Measurements from ENCODE around the gene NCOA5.

NCOA5 gene

DNA sequence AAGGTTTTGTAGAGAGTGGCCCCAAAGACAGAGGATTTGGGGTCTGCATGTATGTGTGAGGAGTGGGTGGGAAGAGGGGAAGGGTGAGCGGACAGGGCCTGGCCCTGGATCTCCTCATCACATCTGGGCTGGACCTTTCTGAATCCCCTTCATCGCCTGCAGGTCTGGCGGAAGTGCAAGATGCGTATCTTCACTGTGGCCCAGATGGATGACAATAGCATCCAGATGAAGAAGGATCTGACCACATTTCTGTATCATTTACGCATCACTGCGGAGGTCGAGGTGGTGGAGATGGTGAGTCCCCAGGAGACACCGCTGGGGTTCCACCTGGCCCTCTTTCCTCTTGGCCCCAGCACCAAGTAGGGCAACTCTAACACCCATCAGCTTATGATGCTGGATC lies 36.3 kb downstream of the NCOA5 start:
- DNase-seq (ENCODE audit: low read depth, low spot score): no peak
- ChIA-PET POLR2A (no interaction called here), CTCF (no interaction called here)
- H3K4me3 ChIP-seq (ENCODE audit: low read depth, low read length): no peak overlapping the region
- TF ChIP-seq, protein P1, sequence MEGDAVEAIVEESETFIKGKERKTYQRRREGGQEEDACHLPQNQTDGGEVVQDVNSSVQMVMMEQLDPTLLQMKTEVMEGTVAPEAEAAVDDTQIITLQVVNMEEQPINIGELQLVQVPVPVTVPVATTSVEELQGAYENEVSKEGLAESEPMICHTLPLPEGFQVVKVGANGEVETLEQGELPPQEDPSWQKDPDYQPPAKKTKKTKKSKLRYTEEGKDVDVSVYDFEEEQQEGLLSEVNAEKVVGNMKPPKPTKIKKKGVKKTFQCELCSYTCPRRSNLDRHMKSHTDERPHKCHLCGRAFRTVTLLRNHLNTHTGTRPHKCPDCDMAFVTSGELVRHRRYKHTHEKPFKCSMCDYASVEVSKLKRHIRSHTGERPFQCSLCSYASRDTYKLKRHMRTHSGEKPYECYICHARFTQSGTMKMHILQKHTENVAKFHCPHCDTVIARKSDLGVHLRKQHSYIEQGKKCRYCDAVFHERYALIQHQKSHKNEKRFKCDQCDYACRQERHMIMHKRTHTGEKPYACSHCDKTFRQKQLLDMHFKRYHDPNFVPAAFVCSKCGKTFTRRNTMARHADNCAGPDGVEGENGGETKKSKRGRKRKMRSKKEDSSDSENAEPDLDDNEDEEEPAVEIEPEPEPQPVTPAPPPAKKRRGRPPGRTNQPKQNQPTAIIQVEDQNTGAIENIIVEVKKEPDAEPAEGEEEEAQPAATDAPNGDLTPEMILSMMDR (IDR thresholded peaks at IDR 0.05; ENCODE audit: insufficient read depth, low read length, missing control alignments): no peak

DNA sequence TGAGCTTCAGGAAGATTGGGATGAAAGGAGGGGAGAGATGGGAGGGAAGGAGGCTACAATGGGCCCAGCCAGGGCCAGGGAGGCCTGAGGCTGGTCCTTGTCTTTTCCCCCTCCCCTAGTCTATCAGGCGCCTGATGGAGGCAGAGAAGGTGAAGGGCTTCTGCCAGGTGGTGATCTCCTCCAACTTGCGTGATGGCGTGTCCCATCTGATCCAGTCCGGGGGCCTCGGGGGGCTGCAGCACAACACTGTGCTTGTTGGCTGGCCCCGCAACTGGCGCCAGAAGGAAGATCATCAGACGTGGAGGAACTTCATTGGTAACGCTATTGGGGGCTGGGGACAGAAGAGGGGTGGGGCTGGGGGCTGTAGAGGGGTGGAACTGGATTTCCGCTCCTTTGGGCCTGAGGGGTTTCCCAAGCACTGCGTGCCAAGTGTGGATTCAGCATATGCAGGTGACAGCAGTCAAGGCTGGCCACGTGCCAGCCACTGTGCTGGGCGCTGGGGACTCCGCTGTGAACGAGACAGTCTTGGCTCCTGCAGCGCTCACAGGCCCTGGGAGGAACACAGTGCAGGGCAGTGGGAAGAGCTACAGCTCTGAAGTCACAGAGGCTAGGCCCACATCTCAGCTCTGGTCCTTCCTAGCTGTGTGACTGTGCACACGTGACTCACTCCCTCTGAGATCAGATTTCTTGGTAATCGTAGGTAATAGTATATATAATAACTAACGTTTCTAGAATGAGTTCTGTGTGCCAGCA lies 38.0 kb downstream of the NCOA5 start:
- ChIA-PET CTCF (no interaction called here), POLR2A (no interaction called here)
- DNase-seq (ENCODE audit: low read depth, low spot score): no peak

DNA sequence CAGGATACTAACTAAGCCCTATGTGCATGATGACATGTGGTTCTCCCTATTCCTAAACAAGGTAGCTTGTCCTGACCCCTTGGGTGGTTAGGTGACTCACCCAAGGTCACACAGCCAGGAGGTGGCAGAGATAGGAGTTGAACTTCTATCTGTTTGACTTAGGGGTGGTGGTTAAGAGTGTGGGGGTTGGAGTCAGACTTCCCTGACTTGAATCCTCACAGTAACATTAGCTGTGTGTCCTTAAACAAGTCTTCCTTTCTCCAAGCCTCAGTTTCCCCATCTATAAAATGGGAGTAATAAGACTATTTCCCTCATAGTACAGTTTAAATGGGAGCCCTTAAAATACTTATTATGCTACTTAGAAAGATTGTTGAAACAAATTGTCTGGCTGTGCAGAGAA lies 38.9 kb downstream of the NCOA5 start:
- no peak overlapping the region for H3K4me3 ChIP-seq (ENCODE audit: low read depth, low read length)
- POLR2A ChIA-PET: no interaction called here
- no peak for DNase-seq (ENCODE audit: low read depth, low spot score)
- TF ChIP-seq, protein P1 (IDR thresholded peaks at IDR 0.05; ENCODE audit: insufficient read depth, low read length, missing control alignments): no peak
- CTCF ChIA-PET: no interaction called here

More for the DNA sequence above, 38.0 kb downstream of the NCOA5 start:
- H3K4me3 ChIP-seq (ENCODE audit: low read depth, low read length): no peak overlapping the region
- TF ChIP-seq, protein P1 (IDR thresholded peaks at IDR 0.05; ENCODE audit: insufficient read depth, low read length, missing control alignments): no peak

DNA sequence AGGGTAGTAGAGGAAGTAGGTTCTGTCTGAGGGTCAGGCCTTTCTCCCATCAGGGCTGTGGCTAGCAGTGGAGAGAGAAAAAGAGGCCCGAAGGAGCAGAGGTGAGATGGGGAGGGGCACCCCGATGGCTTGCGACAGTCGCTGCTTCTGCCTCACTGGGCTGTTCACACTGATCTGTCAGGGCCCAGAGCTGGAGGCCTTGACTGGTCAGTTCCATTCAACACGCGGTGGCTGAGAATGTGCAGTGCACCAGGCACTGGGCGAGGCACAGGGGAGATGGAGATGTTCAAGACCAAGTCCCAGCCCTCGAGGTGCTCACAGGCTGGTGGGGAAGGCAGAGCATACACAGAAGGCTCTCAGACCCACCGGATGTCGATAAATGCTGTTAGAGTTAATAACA lies 39.3 kb downstream of the NCOA5 start:
- no peak overlapping the region for H3K4me3 ChIP-seq (ENCODE audit: low read depth, low read length)
- no peak for DNase-seq (ENCODE audit: low read depth, low spot score)
- POLR2A ChIA-PET: interaction anchor here (0.6 kb wide), 1 partner anchor 133 kb away, joined by 3 read pairs; no protein-coding TSS in a partner anchor
- CTCF ChIA-PET: no interaction called here
- TF ChIP-seq, protein P1 (IDR thresholded peaks at IDR 0.05; ENCODE audit: insufficient read depth, low read length, missing control alignments): no peak

DNA sequence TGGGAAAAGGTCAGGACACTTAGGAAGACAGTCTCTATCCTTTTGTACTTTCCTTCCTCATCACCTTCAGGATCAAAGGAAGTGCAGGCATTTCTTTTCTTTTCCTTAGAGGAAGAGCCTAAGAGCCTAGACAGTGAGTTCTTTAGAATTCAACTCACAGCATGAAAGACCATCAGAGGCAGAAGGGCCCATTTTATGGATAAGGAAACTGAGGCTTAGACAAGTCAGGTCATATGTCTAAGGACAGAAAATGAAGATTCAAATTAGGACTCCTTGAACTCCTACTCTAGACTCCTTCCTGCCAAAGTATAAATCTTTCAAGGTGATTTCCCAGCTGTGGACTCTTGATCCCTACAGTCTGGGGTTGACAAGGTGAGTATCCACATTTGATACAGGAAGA lies 39.9 kb downstream of the NCOA5 start:
- no peak overlapping the region for H3K4me3 ChIP-seq (ENCODE audit: low read depth, low read length)
- DNase-seq (ENCODE audit: low read depth, low spot score): no peak
- CTCF ChIA-PET: no interaction called here
- POLR2A ChIA-PET: interaction anchor here (0.6 kb wide), 1 partner anchor 132 kb away, joined by 3 read pairs; no protein-coding TSS in a partner anchor
- TF ChIP-seq, protein P1 (IDR thresholded peaks at IDR 0.05; ENCODE audit: insufficient read depth, low read length, missing control alignments): no peak

DNA sequence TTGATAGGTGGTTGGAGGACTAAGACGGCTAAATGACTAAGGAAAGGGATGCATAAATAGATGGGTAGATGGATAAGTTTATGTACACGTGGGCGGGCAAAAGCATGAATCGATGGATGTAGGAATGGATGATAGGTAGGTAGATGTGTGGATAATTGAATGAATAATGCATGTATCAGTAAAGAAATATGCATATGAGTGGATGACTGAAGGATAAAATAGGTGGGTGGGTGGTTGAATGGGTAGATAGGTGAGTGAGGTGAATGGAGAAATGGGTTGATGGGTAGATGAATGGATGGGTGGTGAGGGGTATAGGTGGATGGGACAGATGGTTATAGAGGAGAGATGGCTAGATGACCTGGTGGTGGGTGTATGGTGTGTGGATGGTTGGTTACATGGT lies 40.6 kb downstream of the NCOA5 start:
- ChIA-PET CTCF (no interaction called here), POLR2A (no interaction called here)

More for the DNA sequence above, 40.6 kb downstream of the NCOA5 start:
- DNase-seq (ENCODE audit: low read depth, low spot score): no peak
- H3K4me3 ChIP-seq (ENCODE audit: low read depth, low read length): no peak overlapping the region
- TF ChIP-seq, protein P1 (IDR thresholded peaks at IDR 0.05; ENCODE audit: insufficient read depth, low read length, missing control alignments): no peak

Data from AG04449 (cell line).